Neuronal stem cell (in vitro differentiated cells): Measurements from ENCODE around the gene COL1A1. TPM values are rescaled to one million over a fixed set of nuclear protein-coding genes. Genes with fewer than 3 reads are reported as not detected.

Source experiments
- DNase-seq: peaks from one replicate; pipeline ENCODE4 v3.0.0-alpha.2; 2013; ENCODE audit warnings: low spot score
- H2AFZ ChIP-seq: one replicate; pipeline ENCODE4 v1.6.1; 2013; ENCODE audit warnings: mild to moderate bottlenecking, low read length, inconsistent platforms
- H2AK5ac ChIP-seq: 2 replicates; pipeline ENCODE4 v1.6.1; 2013; ENCODE audit warnings: low read depth, mild to moderate bottlenecking, inconsistent platforms, low read length, moderate library complexity, mixed read lengths
- H2BK120ac ChIP-seq: 2 replicates; pipeline ENCODE4 v1.6.1; 2013; ENCODE audit warnings: low read depth, mild to moderate bottlenecking, inconsistent platforms, low read length, moderate library complexity, mixed read lengths
- H2BK12ac ChIP-seq: one replicate; pipeline ENCODE4 v1.6.1; 2013; ENCODE audit warnings: low read length, inconsistent platforms
- H2BK15ac ChIP-seq: 2 replicates; pipeline ENCODE4 v1.6.1; 2013; ENCODE audit warnings: mild to moderate bottlenecking, low read length, inconsistent platforms, mixed read lengths
- H2BK5ac ChIP-seq: one replicate; pipeline ENCODE4 v1.6.1; 2013; ENCODE audit warnings: inconsistent platforms, mild to moderate bottlenecking, low read length, moderate library complexity
- H3K14ac ChIP-seq: one replicate; pipeline ENCODE4 v1.6.1; 2013; ENCODE audit warnings: low read length, inconsistent platforms
- H3K18ac ChIP-seq: 2 replicates; pipeline ENCODE4 v1.6.1; 2013; ENCODE audit warnings: low read length, inconsistent platforms
- H3K23ac ChIP-seq: 2 replicates; pipeline ENCODE4 v1.6.1; 2013; ENCODE audit warnings: low read depth, mild to moderate bottlenecking, mixed read lengths, low read length, inconsistent platforms; ENCODE audit not compliant: poor library complexity
- H3K27ac ChIP-seq: replicated peaks from 3 replicates; pipeline ENCODE4 v1.5.1; 2013; ENCODE audit warnings: low read length, inconsistent platforms
- H3K27me3 ChIP-seq, 3 experiments: 2 replicates each; pipeline ENCODE4 v1.6.1; 2013; ENCODE audit warnings: low read length in 3 of 3, mild to moderate bottlenecking in 2 of 3, inconsistent platforms in 1 of 3, low read depth in 1 of 3, mixed read lengths in 1 of 3, moderate library complexity in 1 of 3; ENCODE audit not compliant: control insufficient read depth in 3 of 3, insufficient read depth in 3 of 3
- H3K36me3 ChIP-seq, 2 donors: replicated peaks in 1 of 2; 2 replicates each; pipeline ENCODE4 v1.6.1; 2013; ENCODE audit warnings: low read length in 2 of 2; ENCODE audit not compliant: control insufficient read depth in 2 of 2, insufficient read depth in 2 of 2
- H3K4ac ChIP-seq: 2 replicates; pipeline ENCODE4 v1.6.1; 2013; ENCODE audit warnings: inconsistent platforms, mild to moderate bottlenecking, low read length, moderate library complexity
- H3K4me1 ChIP-seq, 2 donors: 1 replicate in 1 of 2; 2 replicates in 1 of 2; pipeline ENCODE4 v1.6.1; 2013; ENCODE audit warnings: low read length in 2 of 2, low read depth in 1 of 2; ENCODE audit not compliant: control insufficient read depth in 2 of 2, insufficient read depth in 1 of 2
- H3K4me2 ChIP-seq: one replicate; pipeline ENCODE4 v1.6.1; 2013; ENCODE audit warnings: mild to moderate bottlenecking, low read length, inconsistent platforms; ENCODE audit not compliant: insufficient read depth, poor library complexity, severe bottlenecking
- H3K4me3 ChIP-seq, 2 donors: 2 replicates each; pipeline ENCODE4 v1.5.1; 2013; ENCODE audit warnings: low read length in 2 of 2, mild to moderate bottlenecking in 2 of 2, inconsistent platforms in 1 of 2, moderate library complexity in 1 of 2
- H3K79me1 ChIP-seq: one replicate; pipeline ENCODE4 v1.6.1; 2013; ENCODE audit warnings: low read depth, mild to moderate bottlenecking, inconsistent platforms, low read length, moderate library complexity
- H3K9ac ChIP-seq: one replicate; pipeline ENCODE4 v1.6.1; 2013; ENCODE audit warnings: mild to moderate bottlenecking, low read depth, low read length, inconsistent platforms; ENCODE audit not compliant: poor library complexity
- H3K9me3 ChIP-seq, 2 donors: replicated peaks in 1 of 2; 2 replicates each; pipeline versions ENCODE3 to v1.6.1; 2013; ENCODE audit warnings: low read length in 2 of 2, mild to moderate bottlenecking in 2 of 2, inconsistent platforms in 1 of 2, low read depth in 1 of 2, mixed read lengths in 1 of 2, moderate library complexity in 1 of 2; ENCODE audit not compliant: control insufficient read depth in 2 of 2, insufficient read depth in 1 of 2
- H4K8ac ChIP-seq: one replicate; pipeline ENCODE4 v1.6.1; 2013; ENCODE audit warnings: low read depth, mild to moderate bottlenecking, inconsistent platforms, low read length, moderate library complexity
- H4K91ac ChIP-seq: one replicate; pipeline ENCODE4 v1.6.1; 2013; ENCODE audit warnings: low read length, low read depth, mild to moderate bottlenecking, inconsistent platforms; ENCODE audit not compliant: poor library complexity
- WGBS, 2 donors: extraction: QIAGEN DNeasy Blood & Tissue Kit; methylation state at CpG; one replicate each; pipeline ENCODE4 v1.1.7; 2013; ENCODE audit warnings: missing lambda C conversion rate in 2 of 2, mixed read lengths in 1 of 2; ENCODE audit not compliant: insufficient read length in 2 of 2, insufficient replicate concordance in 1 of 2; ENCODE audit errors: extremely low coverage in 2 of 2; 5-methylcytosine and 5-hydroxymethylcytosine counted together
- polyA plus RNA-seq, 2 experiments: library from polyadenylated mRNA; stranded (reverse); fragments of 200-250 nt; gene quantifications; one replicate each; pipeline ENCODE4 v1.2.3, GENCODE V29; 2013

The COL1A1 gene
- 17.9 TPM for polyA plus RNA-seq (2013, experiment 1 of 2)
- 18.4 TPM for polyA plus RNA-seq (2013, experiment 2 of 2)

DNA sequence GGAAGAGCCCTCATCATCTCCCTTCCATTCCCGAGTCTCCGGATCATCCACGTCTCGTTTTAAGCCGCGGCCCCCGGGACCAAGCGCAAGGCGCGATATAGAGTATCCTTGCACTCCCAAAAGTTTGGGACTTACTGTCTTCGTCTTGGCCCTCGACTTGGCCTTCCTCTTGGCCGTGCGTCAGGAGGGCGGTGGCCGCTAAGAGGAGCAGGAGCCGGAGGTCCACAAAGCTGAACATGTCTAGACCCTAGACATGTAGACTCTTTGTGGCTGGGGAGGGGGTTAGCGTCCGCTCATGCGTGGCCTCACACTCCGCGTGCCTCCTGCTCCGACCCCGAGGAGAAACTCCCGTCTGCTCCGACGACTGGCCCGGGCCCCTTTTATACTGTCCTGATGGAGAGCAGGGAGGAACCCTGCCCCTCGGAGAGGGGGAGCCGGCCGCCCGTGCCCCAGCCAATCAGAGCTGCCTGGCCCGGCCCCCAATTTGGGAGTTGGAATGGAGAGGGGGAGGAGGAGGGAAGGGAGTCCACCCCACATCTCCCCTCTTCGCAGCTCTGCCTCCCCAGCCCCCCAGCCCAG lies at the start of gene COL1A1:
Gene COL1A1, minus strand, starts transcription at position 356 of the 579 bp plus-strand sequence. Its CDS starts 118 bp downstream, at position 238.
- no CpG with 5 or more reads among the region's 34 CpGs for WGBS, 2 donors
- Histone ChIP-seq H3K4me3 (peak within 1 kb of the TSS; percentile 24 to 81), H3K9ac (peak within 1 kb of the TSS; percentile 35), H2AK5ac (peak within 1 kb of the TSS; percentile 88), H2BK12ac (peak within 1 kb of the TSS; percentile 2), H3K4me1 (peaks cover 15 to 17% of the 10 kb centered on the region in 2 donors), H4K8ac (no peak within 1 kb of the TSS), H3K4me2 (peak within 1 kb of the TSS; percentile 79), H3K23ac (peak within 1 kb of the TSS; percentile 68), H3K27me3 (peaks cover 5 to 66% (median 29%) of the 10 kb centered on the region in 3 experiments), H2BK5ac (peak within 1 kb of the TSS; percentile 58), H3K4ac (no peak within 1 kb of the TSS), H3K27ac (no peak within 1 kb of the TSS), H2AFZ (peak within 1 kb of the TSS; percentile 77), H2BK120ac (peak within 1 kb of the TSS; percentile 56), H3K18ac (peak within 1 kb of the TSS; percentile 66), H3K9me3 (no peaks in the 10 kb centered on the region), H3K79me1 (no peaks in the 10 kb centered on the region), H4K91ac (no peak within 1 kb of the TSS), H3K14ac (no peak within 1 kb of the TSS), H2BK15ac (peak within 1 kb of the TSS; percentile 99), H3K36me3 (peaks cover 0 to 3% of the 10 kb centered on the region in 2 donors)
- DNase-seq: no peak

DNA sequence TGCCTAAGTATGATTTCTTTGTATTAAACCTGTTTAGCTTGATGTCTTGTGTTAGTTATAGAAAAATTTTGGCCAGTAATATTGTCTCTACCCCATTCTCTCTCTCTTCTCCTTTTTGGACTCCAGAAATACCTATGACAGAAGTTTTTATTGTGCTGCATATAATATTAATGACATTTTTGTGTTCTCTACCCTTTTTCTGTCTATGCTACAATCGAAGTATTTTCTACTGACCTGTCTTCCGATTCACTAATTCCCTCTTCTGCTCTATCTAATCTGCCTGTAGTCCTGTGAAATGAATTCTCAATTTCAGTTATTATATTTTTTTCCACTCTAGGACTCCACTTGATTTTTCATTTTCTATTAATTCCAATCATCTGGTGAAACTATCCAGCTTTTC lies 46.8 kb upstream of the COL1A1 start:
- no peak for DNase-seq
- no peak overlapping the region for H3K4ac ChIP-seq
- no peak overlapping the region for H2AFZ ChIP-seq
- H2AK5ac ChIP-seq: no peak overlapping the region
- no peak overlapping the region for H3K23ac ChIP-seq
- no peak overlapping the region for H2BK5ac ChIP-seq
- H3K9ac ChIP-seq: no peak overlapping the region
- no peak overlapping the region for H3K4me2 ChIP-seq
- H2BK15ac ChIP-seq: no peak overlapping the region
- no peak overlapping the region for H3K27ac ChIP-seq
- no peaks in the 10 kb centered on the region for H3K9me3 ChIP-seq
- H3K4me1 ChIP-seq: no peaks in the 10 kb centered on the region
- no peak overlapping the region for H3K14ac ChIP-seq
- no peak overlapping the region for H2BK12ac ChIP-seq
- no peak overlapping the region for H4K8ac ChIP-seq
- H3K79me1 ChIP-seq: no peaks in the 10 kb centered on the region
- no CpG with 5 or more reads among the region's 2 CpGs for WGBS, 2 donors
- no peak overlapping the region for H2BK120ac ChIP-seq
- H3K27me3 ChIP-seq: no peaks in the 10 kb centered on the region
- H3K4me3 ChIP-seq: no peak overlapping the region
- no peaks in the 10 kb centered on the region for H3K36me3 ChIP-seq
- H4K91ac ChIP-seq: no peak overlapping the region
- H3K18ac ChIP-seq: no peak overlapping the region

DNA sequence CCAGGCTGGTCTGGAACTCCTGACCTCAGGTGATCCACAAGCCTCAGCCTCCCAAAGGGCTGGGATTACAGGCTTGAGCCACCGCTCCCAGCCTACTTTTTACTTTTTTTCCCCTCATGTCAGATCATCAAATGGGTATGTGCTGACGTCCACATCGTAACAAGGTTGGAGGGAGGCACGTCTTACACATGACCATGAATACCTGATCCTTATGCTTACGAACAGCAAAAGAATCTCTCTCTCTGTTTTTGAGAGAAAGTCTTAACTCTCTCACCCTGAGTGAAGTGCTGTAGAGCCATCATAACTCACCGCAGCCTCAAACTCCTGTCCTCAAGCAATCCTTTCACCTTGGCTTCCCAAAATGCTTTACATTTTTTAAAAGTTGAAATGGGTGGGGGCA lies 43.3 kb upstream of the COL1A1 start:
- Histone ChIP-seq H3K4me3 (no peak overlapping the region), H3K9me3 (peaks cover 0 to 3% of the 10 kb centered on the region in 2 donors), H2BK5ac (no peak overlapping the region), H3K4me1 (no peaks in the 10 kb centered on the region), H2BK12ac (no peak overlapping the region), H3K23ac (no peak overlapping the region), H3K36me3 (no peaks in the 10 kb centered on the region), H3K9ac (no peak overlapping the region), H3K14ac (no peak overlapping the region), H2AK5ac (no peak overlapping the region), H2BK120ac (no peak overlapping the region), H4K91ac (no peak overlapping the region), H3K4me2 (no peak overlapping the region), H2AFZ (no peak overlapping the region), H3K27me3 (no peaks in the 10 kb centered on the region), H2BK15ac (no peak overlapping the region), H3K79me1 (no peaks in the 10 kb centered on the region), H3K18ac (no peak overlapping the region), H4K8ac (no peak overlapping the region), H3K4ac (no peak overlapping the region), H3K27ac (no peak overlapping the region)
- no peak for DNase-seq
- no CpG with 5 or more reads among the region's 6 CpGs for WGBS, 2 donors

DNA sequence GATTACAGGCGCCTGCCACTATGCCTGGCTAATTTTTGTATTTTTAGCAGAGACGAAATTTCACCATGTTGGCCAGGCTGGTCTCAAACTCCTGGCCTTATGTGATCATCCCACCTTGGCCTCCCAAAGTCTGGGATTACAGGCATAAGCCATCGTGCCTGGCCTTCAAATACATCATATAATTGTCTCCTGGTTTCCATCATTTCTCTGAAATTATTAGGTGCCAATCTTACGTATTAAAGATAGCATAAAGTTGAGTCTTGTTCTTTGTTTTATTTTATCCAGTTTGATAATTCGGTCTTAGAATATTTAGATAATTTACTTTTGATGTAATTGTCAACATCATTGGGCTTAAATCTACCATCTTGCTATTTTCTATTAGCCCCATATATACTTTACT lies 40.0 kb upstream of the COL1A1 start:
- Histone ChIP-seq H3K4me1 (no peaks in the 10 kb centered on the region), H4K91ac (no peak overlapping the region), H3K23ac (no peak overlapping the region), H3K79me1 (no peaks in the 10 kb centered on the region), H3K4ac (no peak overlapping the region), H3K9ac (no peak overlapping the region), H3K4me2 (no peak overlapping the region), H3K27me3 (no peaks in the 10 kb centered on the region), H2BK120ac (no peak overlapping the region), H2BK12ac (no peak overlapping the region), H3K36me3 (no peaks in the 10 kb centered on the region), H3K4me3 (no peak overlapping the region), H2BK5ac (no peak overlapping the region), H4K8ac (no peak overlapping the region), H3K9me3 (peaks cover 0 to 3% of the 10 kb centered on the region in 2 donors), H2BK15ac (no peak overlapping the region), H3K18ac (no peak overlapping the region), H2AK5ac (no peak overlapping the region), H2AFZ (no peak overlapping the region), H3K14ac (no peak overlapping the region), H3K27ac (no peak overlapping the region)
- DNase-seq: no peak
- no CpG with 5 or more reads among the region's 5 CpGs for WGBS, 2 donors
